Measurements from ENCODE around the gene B3GLCT.

GRCh38 chr13:31351376-31351775, 151.6 kb downstream of the B3GLCT start:
- TF ChIP-seq CTCF (IDR thresholded peaks at IDR 0.05) (no peak), MAX (IDR thresholded peaks at IDR 0.05; ENCODE audit: low read depth) (no peak), EZH2phosphoT487 (IDR thresholded peaks at IDR 0.05; ENCODE audit: borderline replicate concordance, low read depth) (no peak), TAF1 (IDR thresholded peaks at IDR 0.05; ENCODE audit: borderline replicate concordance, low read depth, low read length) (no peak), JUND (IDR thresholded peaks at IDR 0.05) (no peak), POLR2AphosphoS5 (IDR thresholded peaks at IDR 0.05; ENCODE audit: low read depth, low read length) (no peak)
